Measurements from ENCODE around the gene PNISR.

- TF ChIP-seq, protein P1, sequence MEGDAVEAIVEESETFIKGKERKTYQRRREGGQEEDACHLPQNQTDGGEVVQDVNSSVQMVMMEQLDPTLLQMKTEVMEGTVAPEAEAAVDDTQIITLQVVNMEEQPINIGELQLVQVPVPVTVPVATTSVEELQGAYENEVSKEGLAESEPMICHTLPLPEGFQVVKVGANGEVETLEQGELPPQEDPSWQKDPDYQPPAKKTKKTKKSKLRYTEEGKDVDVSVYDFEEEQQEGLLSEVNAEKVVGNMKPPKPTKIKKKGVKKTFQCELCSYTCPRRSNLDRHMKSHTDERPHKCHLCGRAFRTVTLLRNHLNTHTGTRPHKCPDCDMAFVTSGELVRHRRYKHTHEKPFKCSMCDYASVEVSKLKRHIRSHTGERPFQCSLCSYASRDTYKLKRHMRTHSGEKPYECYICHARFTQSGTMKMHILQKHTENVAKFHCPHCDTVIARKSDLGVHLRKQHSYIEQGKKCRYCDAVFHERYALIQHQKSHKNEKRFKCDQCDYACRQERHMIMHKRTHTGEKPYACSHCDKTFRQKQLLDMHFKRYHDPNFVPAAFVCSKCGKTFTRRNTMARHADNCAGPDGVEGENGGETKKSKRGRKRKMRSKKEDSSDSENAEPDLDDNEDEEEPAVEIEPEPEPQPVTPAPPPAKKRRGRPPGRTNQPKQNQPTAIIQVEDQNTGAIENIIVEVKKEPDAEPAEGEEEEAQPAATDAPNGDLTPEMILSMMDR (conservative IDR thresholded peaks at IDR 0.05; ENCODE audit: low read length): no peak
- no peak for TF ChIP-seq EZH2phosphoT487 (IDR thresholded peaks at IDR 0.05; ENCODE audit: borderline replicate concordance, low read depth, low read length)
Measured at GRCh38 chr6:99415446-99415845, 9.7 kb downstream of the PNISR start.

All from OCI-LY7 (cell line).